ENCODE results near the gene HLA-DRB1. TPM values are rescaled to one million over a fixed set of nuclear protein-coding genes. Genes with fewer than 3 reads are reported as not detected.
"Not testable (repeated sequence)": the region's sequence is repeated elsewhere in the genome, so short reads cannot be mapped to it uniquely, and the experiment has no call there.

The HLA-DRB1 gene
- total RNA-seq, 1 donor from 2014 or later = 335 TPM

- H3K27me3 ChIP-seq = no peaks in the 10 kb centered on the region
- H3K4me1 ChIP-seq = no peaks in the 10 kb centered on the region
- H3K27ac ChIP-seq = no peak overlapping the region
- DNase-seq (no peak), ATAC-seq (peak; percentile 38)
- no peak for TF ChIP-seq CTCF (IDR thresholded peaks at IDR 0.05)
- no peak overlapping the region for H3K4me3 ChIP-seq
- H3K9me3 ChIP-seq = no peaks in the 10 kb centered on the region
- intact Hi-C loops (cut with DNase I) = no loop called here
- no peaks in the 10 kb centered on the region for H3K36me3 ChIP-seq
Measured at GRCh38 chr6:32553037-32553742, 36.5 kb downstream of the HLA-DRB1 start.

- intact Hi-C loops (cut with DNase I) = no loop called here
- no peaks in the 10 kb centered on the region for H3K36me3 ChIP-seq
- H3K4me1 ChIP-seq = no peaks in the 10 kb centered on the region
- TF ChIP-seq CTCF (IDR thresholded peaks at IDR 0.05) = no peak
- no peak overlapping the region for H3K4me3 ChIP-seq
- no peaks in the 10 kb centered on the region for H3K9me3 ChIP-seq
- no peaks in the 10 kb centered on the region for H3K27me3 ChIP-seq
- H3K27ac ChIP-seq = no peak overlapping the region
- ATAC-seq (peak; percentile 74), DNase-seq (no peak)
Measured at GRCh38 chr6:32551410-32551809, 38.2 kb downstream of the HLA-DRB1 start.

GRCh38 chr6:32539839-32540238, 49.8 kb downstream of the HLA-DRB1 start:
- H3K27ac ChIP-seq = no peak overlapping the region
- no peak for TF ChIP-seq CTCF (IDR thresholded peaks at IDR 0.05)
- H3K4me1 ChIP-seq = no peaks in the 10 kb centered on the region
- ATAC-seq = no peak
- intact Hi-C loops (cut with DNase I) = no loop called here
- no peaks in the 10 kb centered on the region for H3K9me3 ChIP-seq
- H3K36me3 ChIP-seq = no peaks in the 10 kb centered on the region
- no peak overlapping the region for H3K4me3 ChIP-seq
- DNase-seq = no peak
- no peaks in the 10 kb centered on the region for H3K27me3 ChIP-seq

GRCh38 chr6:32530431-32530793, 59.2 kb downstream of the HLA-DRB1 start:
- H3K9me3 ChIP-seq; DNase-seq; H3K27me3 ChIP-seq; intact Hi-C loops (cut with DNase I); H3K4me1 ChIP-seq; H3K4me3 ChIP-seq; H3K27ac ChIP-seq; H3K36me3 ChIP-seq: not testable (repeated sequence)
- peak; percentile 74 for ATAC-seq

DNA sequence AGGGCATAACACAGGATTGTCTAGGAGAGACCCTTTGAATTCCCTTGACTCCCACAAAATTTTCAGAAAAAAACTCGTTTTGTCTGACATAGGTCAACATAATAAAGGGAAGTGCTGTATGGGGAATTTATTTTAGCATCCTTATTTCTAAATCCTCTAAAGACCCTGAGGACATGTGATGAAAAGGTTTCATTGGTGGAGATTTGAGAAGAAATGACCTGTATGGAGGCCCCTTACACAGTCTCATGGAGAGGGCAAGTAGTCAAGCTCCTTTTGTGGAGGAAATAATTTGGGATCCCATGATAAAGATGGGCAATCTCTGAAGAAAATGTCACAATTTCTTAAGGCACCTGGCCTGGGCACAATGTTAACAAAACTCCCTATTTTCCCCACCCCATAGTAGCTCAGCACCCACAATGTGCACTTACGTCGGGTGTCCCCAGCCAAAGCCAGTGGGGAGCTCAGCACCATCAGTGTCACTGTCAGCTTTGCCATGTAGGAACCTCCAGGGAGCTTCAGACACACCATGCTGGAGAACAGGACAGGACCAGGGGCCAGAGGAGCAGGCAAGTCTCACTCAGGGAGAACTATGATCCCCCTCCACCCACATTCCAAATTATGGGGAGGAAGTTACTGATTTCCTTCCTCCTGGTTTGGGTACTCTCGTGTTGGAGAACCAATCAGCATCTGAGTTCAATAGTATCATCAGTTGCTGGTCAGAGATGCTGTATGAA, 59.8 kb downstream of the HLA-DRB1 start, which contains the start of gene HLA-DRB5:
TSS of gene HLA-DRB5 (minus strand) at position 591 of the 734 bp plus-strand sequence. CDS start at position 528, 63 bp downstream.
- no peaks in the 10 kb centered on the region for H3K27me3 ChIP-seq
- H3K4me3 ChIP-seq = no peak within 1 kb of the TSS
- no peaks in the 10 kb centered on the region for H3K9me3 ChIP-seq
- TF ChIP-seq CTCF (IDR thresholded peaks at IDR 0.05) = no peak
- no peaks in the 10 kb centered on the region for H3K36me3 ChIP-seq
- DNase-seq = peak; percentile 67
- peak; percentile 98 for ATAC-seq
- intact Hi-C loops (cut with DNase I) = no loop called here
- H3K27ac ChIP-seq = peak within 1 kb of the TSS; percentile 17
- no peaks in the 10 kb centered on the region for H3K4me1 ChIP-seq

Other genes starting within 250 kb of the HLA-DRB1 start
- not detected for gene TSBP1, start 217.9 kb downstream of the HLA-DRB1 start, total RNA-seq
- gene BTNL2, start 182.7 kb downstream of the HLA-DRB1 start, total RNA-seq = not detected
- gene HLA-DRA, start 150.0 kb downstream of the HLA-DRB1 start, total RNA-seq = 1,444 TPM
- 197 TPM for gene HLA-DRB5, start 59.6 kb downstream of the HLA-DRB1 start, total RNA-seq
- 111 TPM for gene HLA-DQA1, start 47.6 kb upstream of the HLA-DRB1 start, total RNA-seq
- 94.9 TPM for gene HLA-DQB1, start 76.8 kb upstream of the HLA-DRB1 start, total RNA-seq
- gene HLA-DQA2, start 151.5 kb upstream of the HLA-DRB1 start, total RNA-seq = 51.7 TPM
- 62.8 TPM for gene HLA-DQB2, start 173.7 kb upstream of the HLA-DRB1 start, total RNA-seq
- gene HLA-DOB, start 227.2 kb upstream of the HLA-DRB1 start, total RNA-seq = 0.64 TPM
- gene TAP2, start 248.9 kb upstream of the HLA-DRB1 start, total RNA-seq = 56.4 TPM